GM19351 (cell line): Measurements from ENCODE around the gene CMIP.

Experiments
- ATAC-seq: cut with Tn5 transposase; IDR thresholded peaks from one replicate; pipeline ENCODE4 v1.9.1; 2021; ENCODE audit warnings: mild to moderate bottlenecking, moderate library complexity; ENCODE audit not compliant: unreplicated experiment

Gene CMIP

DNA sequence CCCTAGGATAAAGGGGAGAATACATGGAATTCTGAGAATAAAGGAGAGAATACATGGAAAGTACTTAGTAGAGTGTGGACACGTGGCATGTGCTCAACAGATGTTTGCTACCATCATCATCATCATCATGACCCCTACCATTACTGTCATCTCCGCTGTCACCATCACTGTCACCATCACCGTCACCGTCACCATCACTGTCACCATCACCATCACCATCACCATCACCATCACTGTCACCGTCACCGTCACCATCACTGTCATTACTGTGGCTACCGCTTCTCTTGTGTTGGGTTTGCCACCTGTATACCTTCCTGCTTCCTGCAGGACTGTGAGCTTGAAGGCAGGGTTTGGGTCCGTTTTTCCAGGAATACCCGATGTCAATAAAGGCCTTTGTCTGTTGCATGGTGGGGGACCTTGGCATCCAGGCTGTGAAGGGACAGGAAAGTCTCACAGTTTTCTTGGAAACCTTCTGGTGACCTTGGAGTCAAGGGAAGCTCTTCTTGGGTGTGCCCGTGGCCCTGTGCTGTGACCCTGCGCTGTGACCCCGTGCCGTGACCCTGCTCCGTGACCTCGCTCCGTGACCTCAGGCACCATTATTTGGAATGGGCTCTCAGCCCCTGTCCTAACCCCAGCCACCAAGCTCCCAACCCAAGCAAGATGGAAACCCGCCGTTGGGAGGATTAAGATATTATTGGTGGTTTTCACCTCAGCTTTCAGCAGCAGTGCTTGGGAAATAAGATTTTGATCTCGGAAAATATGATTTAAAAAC is 14.4 kb downstream of the CMIP start:
- no peak for ATAC-seq

DNA sequence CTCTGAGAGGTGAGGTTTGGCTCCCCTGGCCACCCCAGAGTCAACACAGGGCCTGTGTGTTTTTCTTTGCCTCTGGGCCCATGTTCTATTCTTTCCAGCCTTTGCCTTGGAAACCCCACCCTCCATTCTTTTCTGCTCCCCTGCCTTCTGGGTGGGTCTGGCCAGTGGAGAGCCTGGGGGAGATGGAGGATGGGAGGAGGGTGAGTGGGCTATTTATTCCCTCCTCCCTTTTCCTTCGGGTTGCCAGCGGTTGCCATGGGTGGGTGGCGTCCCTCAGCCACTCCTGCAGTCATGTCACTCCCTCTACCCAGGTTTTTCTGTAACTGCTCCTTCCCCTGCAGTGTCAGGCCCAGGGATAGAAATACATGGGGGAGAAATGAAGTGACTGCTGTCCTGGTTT is 15.5 kb downstream of the CMIP start:
- ATAC-seq, result no peak

GRCh38 chr16:81461243-81461642 is 16.6 kb downstream of the CMIP start:
- ATAC-seq, result no peak

GRCh38 chr16:81461766-81462165 is 17.2 kb downstream of the CMIP start:
- no peak for ATAC-seq

GRCh38 chr16:81462683-81463082 is 18.1 kb downstream of the CMIP start:
- ATAC-seq, result no peak

DNA sequence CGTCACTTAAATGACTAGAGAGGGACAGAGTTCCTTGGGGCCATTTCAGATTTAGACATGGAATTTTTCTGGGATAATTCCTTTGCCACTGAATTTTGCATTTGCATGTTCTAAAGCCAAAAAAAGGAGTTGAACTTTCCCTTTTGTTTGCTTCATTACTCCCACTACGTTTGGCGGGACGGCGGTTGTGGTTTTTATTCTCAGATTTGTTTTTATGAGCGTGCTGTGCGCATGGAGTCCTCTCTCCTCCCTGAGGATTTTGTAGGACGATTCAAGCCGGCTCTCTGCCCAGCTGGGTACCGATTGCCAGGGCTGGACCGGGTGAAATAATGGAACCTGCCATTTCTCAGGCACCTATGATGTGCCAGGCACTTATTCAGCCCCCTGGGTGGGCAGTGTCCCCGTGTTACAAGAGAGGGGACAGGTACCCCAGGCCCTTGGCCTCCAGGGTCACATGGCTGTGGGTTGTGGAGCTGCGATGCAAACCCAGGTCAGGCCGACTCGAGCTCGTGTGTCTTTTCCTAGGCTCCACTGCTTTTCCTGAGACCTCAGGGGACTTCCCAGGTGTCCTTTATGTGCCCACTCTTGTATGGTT is 18.8 kb downstream of the CMIP start:
- ATAC-seq, result no peak

DNA sequence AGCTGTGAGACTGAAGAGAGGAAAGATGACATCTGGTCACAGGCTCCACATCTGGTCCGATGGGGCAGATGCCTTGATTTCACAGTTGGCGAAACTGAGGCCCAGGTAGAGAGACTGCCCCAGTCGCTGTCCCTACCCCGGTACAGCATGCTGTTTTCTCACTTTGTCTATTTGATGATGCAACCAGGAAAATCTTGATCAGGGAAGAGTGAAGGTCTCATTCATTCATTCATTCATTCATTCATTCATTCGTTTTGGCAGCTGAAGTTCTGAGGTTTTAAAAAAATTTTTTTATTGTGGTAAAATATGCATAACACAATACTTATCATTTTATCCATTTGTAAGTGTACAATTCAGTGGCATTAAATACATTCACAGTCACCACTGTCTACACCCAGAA is 19.7 kb downstream of the CMIP start:
- ATAC-seq, result no peak

DNA sequence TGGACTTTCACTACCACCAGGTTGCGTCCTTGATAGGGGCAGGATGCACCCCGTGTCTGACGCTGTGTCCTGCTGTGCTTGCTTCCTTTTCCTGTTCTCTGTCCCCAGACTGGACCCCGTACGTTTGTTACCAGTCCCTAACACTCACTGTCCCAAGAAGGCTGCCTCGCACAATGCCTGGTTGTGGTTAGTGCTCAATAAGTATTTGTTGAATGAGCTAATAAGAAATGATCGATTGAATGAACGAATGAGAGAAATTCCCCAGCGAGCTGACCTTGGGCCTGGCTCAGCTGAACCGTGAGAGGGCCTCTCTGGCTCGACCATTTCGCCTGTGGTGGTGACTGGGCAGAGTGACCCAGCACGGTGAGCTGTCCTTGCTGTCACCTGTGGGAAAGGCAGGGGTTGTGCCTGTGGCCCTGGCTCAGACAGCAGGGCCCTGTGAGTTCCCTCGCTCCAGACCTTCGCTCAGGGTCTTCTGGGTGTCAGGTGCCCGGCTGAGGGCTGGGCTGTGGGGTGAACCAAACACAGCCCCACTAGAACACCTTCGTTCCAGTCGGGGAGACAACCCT is 20.9 kb downstream of the CMIP start:
- no peak for ATAC-seq

GRCh38 chr16:81466356-81466980 is 21.9 kb downstream of the CMIP start:
- no peak for ATAC-seq

DNA sequence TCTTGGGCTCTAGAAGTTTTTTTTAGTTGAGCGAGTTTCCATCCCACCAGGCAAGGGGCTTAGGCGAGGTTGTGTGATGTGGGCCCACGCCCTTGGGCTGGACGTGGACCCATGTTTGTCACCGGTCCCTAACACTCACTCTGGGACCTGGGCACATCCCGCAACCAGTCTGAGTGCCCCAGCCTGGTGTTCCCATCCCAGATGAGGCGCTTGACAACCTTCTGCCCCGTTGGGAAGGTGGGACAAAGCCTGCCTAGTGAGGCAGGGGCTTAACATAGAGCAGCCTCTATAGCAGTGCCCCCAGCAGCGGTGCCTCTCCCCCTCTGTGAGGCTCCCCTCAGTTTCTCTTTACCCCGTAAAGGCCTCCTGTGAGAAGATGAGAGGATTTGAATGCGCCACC is 22.5 kb downstream of the CMIP start:
- no peak for ATAC-seq

DNA sequence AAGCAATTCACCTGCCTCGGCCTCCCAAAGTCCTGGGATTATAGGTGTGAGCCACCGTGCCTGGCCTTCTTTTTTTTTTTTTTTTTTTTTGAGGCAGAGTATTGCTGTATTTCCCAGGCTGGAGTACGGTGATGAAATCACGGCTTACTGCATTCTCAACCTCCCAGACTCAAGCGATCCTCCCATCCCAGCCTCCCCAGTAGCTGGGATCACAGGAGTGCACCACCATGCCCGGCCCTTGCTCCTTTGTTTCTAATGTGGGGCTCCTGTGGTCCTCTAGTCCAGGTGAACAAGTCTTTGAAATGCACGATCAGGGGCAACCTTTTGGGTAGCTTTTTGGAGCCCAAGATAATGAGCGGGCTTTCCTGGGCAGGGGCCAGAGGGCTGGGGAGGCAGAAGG is 23.2 kb downstream of the CMIP start:
- ATAC-seq, result no peak

DNA sequence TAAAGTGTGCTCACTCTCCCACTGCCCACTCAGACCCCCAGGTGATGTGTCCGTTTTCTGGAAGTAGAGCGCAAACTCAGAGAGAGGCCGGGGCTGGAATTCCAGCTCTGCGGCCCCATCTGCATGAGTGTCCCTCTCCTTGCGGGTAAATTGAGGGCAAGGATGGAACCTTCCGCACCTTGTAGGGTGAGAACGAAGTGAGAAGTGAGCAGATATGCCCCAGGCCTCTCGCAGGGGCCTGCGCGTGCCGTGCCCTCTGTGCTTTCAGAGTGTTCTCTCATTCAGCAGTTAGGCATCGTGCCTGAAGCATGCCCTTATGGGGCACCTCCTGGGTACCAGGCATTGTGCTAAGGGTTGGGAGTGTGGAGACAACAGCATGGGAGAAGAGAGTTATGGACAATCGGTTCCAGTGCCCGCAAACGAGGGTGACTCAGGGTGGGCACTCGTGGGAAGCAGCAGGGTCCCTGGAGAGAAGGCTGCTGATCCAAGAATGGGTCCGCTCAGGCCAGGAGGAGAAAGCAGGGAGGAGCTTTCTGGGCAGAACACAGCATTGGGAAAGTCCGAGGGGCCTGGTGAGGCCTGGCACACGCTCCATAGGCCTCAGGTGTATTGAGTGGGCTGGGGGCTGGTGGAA is 23.8 kb downstream of the CMIP start:
- no peak for ATAC-seq

DNA sequence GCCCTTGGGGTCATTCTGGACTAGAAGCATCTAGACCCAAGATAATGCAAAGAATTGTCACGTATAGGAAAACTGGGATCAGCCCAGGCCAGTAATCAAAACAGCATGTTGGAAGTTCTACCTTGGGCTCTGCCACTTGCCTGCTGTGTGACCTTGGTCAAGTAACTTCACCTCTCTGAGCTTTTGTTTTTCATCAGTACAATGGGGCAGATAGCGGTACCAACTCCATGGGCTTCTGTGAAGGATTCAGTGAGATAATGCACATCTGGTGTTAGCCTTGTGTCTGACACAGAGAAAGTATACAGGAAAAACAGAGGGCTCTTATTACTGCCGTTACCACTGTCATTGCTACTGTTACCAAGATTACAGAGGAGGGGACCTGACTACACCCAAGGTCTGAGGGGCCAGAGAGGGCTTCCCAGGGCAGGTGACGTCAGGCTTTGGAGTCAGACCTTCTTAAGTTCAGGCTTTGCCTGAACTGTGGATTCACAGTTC is 24.6 kb downstream of the CMIP start:
- ATAC-seq, result peak; percentile 8

- ATAC-seq, result peak; percentile 89
Measured at GRCh38 chr16:81469710-81470535, 25.3 kb downstream of the CMIP start.

DNA sequence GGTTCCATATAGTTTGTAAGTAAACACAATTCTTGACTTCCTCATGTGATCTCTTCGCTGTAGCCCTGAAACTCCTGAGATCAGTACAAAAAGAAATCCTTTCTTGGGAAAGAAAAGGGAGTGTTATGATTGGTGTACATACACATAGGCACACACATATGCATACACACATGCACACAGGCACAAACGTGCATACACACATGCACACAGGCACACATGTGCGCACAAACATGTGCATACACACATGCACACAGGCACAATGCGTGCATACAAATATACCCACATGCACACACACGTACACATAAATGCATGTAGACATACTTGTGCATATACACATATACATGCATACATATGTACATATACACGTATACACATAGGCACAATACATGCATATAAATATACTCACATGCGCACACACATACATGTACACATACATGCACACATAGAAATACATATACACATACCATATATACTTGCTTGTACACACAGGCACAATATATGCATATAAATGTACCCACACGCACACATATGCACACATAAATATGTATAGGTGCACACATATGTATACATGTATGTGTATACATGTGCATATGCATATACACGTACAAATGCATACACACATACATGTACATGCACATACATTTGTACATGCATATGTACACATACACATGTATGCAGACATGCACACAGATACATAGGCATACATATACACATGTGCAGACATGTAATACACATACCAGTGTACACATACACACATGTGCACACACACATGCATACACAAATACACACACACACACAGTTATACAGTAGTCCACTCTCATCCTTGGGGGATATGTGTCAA is 26.4 kb downstream of the CMIP start:
- ATAC-seq, result no peak

- ATAC-seq, result no peak
Measured at GRCh38 chr16:81471882-81472281, 27.3 kb downstream of the CMIP start.

- ATAC-seq, result no peak
Measured at GRCh38 chr16:81472391-81472790, 27.8 kb downstream of the CMIP start.

GRCh38 chr16:81473066-81473488 is 28.5 kb downstream of the CMIP start:
- ATAC-seq, result no peak

DNA sequence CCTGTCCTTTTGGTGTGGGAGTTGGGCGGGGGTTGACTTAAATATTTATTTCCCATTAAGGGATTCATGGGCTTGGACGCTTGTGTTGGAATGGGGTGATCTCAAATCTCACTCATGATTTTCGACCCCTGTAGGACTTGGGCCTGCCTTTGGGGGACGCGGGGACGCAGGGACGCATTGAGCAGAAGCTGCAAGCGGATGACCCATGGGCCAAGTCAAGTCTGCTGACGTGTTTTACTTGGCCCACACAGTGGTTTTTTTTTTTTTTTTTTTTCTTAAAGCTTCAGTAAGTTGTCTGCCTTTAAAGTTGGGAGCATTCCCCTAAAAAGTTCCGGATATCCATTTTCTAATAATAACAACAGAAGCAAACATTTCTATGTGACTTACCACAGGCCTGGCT is 28.9 kb downstream of the CMIP start:
- ATAC-seq, result no peak
